Esophagus squamous epithelium (tissue), 4 donors: ENCODE measurements around the gene LYRM1.

Experiments used
- CTCF ChIP-seq, 6 experiments: fragments of 450-650 bp in 4 of 6; fragments of 200-600 bp in 2 of 6; sonication (generic) in 2 of 6; IDR thresholded peaks; one replicate each; pipeline ENCODE4 v1.5.1; 2016 to 2019; ENCODE audit warnings: antibody characterized with exemption in 6 of 6, mild to moderate bottlenecking in 4 of 6, moderate library complexity in 4 of 6
- POLR2A ChIP-seq, 4 donors: fragments of 450-650 bp; IDR thresholded peaks; one replicate each; pipeline ENCODE4 v1.6.1; 2017; ENCODE audit warnings: antibody characterized with exemption in 4 of 4, mild to moderate bottlenecking in 4 of 4, moderate library complexity in 3 of 4

GRCh38 chr16:20854963-20855362 lies 45.6 kb upstream of the LYRM1 start:
- no peak for TF ChIP-seq CTCF (IDR thresholded peaks at IDR 0.05)
- TF ChIP-seq POLR2A (IDR thresholded peaks at IDR 0.05): no peak
